PC-9 (cell line): Measurements from ENCODE around the gene JARID2. TPM values are rescaled to one million over a fixed set of nuclear protein-coding genes. Genes with fewer than 3 reads are reported as not detected.

Experiments used
- BruUV-seq: library from RNA; stranded (reverse); fragments of 400-500 nt; replicated peaks from 2 replicates; lab custom pipeline; 2021; lab: Mats Ljungman, UMichigan
- CTCF ChIA-PET: fragments of 300-600 bp; sonication (Branson Sonifier 250); formaldehyde crosslinking; loops from one replicate; lab custom pipeline; 2022; ENCODE audit warnings: antibody characterized with exemption; lab: Charles Lee
- POLR2A ChIA-PET: fragments of 300-600 bp; sonication (Branson Sonifier 250); formaldehyde crosslinking; loops from one replicate; lab custom pipeline; 2022; ENCODE audit warnings: antibody characterized with exemption; ENCODE audit not compliant: unreplicated experiment; lab: Charles Lee
- DNase-seq, 2 experiments: peaks; one replicate each; pipeline versions ENCODE4 v3.0.0 to v3.0.0-alpha.2; 2015 to 2022; ENCODE audit warnings: mixed read lengths in 1 of 2
- H2AFZ ChIP-seq: fragments of 200-600 bp; sonication (generic); 2 replicates; pipeline ENCODE4 v1.8.1; 2017; ENCODE audit warnings: antibody characterized with exemption
- H3F3A ChIP-seq: fragments of 200-600 bp; sonication (generic); 2 replicates; pipeline ENCODE4 v1.8.1; 2017; ENCODE audit warnings: antibody characterized with exemption, mild to moderate bottlenecking, low read depth; ENCODE audit not compliant: insufficient read depth
- H3K27ac ChIP-seq: fragments of 200-600 bp; sonication (generic); 2 replicates; pipeline ENCODE4 v1.6.1; 2016; ENCODE audit warnings: mixed run types
- H3K27me3 ChIP-seq: fragments of 200-600 bp; sonication (generic); 2 replicates; pipeline ENCODE4 v1.6.1; 2016; ENCODE audit warnings: low read depth, mixed run types; ENCODE audit not compliant: insufficient read depth
- H3K36me3 ChIP-seq: fragments of 200-600 bp; sonication (generic); 2 replicates; pipeline ENCODE4 v1.6.1; 2016; ENCODE audit warnings: low read depth, mixed run types
- H3K4me1 ChIP-seq: fragments of 200-600 bp; sonication (generic); replicated peaks from 2 replicates; pipeline ENCODE4 v1.6.1; 2016; ENCODE audit warnings: mixed run types; ENCODE audit not compliant: insufficient read depth
- H3K4me2 ChIP-seq: fragments of 200-600 bp; sonication (generic); 2 replicates; pipeline ENCODE4 v1.6.1; 2017; ENCODE audit warnings: mixed run types
- H3K4me3 ChIP-seq: fragments of 200-600 bp; sonication (generic); 2 replicates; pipeline ENCODE4 v1.6.1; 2016; ENCODE audit warnings: mixed run types
- H3K79me2 ChIP-seq: fragments of 200-600 bp; sonication (generic); 2 replicates; pipeline ENCODE4 v1.6.1; 2017; ENCODE audit warnings: low read depth, mixed run types
- H3K9me2 ChIP-seq: fragments of 200-600 bp; sonication (generic); 2 replicates; pipeline ENCODE4 v1.8.1; 2017; ENCODE audit warnings: mild to moderate bottlenecking; ENCODE audit not compliant: insufficient read depth
- H3K9me3 ChIP-seq: fragments of 200-600 bp; sonication (generic); 2 replicates; pipeline ENCODE4 v1.8.1; 2016; ENCODE audit warnings: low read depth; ENCODE audit not compliant: insufficient read depth
- H4K20me1 ChIP-seq: fragments of 200-600 bp; sonication (generic); 2 replicates; pipeline ENCODE4 v1.8.1; 2017; ENCODE audit not compliant: insufficient read depth
- EZH2 ChIP-seq: fragments of 200-600 bp; sonication (generic); IDR thresholded peaks from 2 replicates; pipeline ENCODE4 v1.8.0; 2017; ENCODE audit warnings: antibody characterized with exemption, low read depth
- intact Hi-C: fragments of 100-400 bp; cut with micrococcal nuclease; formaldehyde crosslinking; loops from one replicate; pipeline ENCODE4 v1.10.0; 2022; ENCODE audit not compliant: unreplicated experiment
- total RNA-seq: library from RNA; stranded (reverse); gene quantifications from 2 replicates; pipeline ENCODE4 v1.2.3, GENCODE V29; 2021
- TF ChIP-seq, protein P1 (sequence below): fragments of 200-600 bp; sonication (generic); conservative IDR thresholded peaks from 2 replicates; pipeline ENCODE4 v1.6.1; 2017; ENCODE audit warnings: mixed run types, antibody characterized with exemption, mild to moderate bottlenecking, moderate library complexity

Gene JARID2
- total RNA-seq, 1 experiment from 2014 or later = 35.0 TPM

DNA sequence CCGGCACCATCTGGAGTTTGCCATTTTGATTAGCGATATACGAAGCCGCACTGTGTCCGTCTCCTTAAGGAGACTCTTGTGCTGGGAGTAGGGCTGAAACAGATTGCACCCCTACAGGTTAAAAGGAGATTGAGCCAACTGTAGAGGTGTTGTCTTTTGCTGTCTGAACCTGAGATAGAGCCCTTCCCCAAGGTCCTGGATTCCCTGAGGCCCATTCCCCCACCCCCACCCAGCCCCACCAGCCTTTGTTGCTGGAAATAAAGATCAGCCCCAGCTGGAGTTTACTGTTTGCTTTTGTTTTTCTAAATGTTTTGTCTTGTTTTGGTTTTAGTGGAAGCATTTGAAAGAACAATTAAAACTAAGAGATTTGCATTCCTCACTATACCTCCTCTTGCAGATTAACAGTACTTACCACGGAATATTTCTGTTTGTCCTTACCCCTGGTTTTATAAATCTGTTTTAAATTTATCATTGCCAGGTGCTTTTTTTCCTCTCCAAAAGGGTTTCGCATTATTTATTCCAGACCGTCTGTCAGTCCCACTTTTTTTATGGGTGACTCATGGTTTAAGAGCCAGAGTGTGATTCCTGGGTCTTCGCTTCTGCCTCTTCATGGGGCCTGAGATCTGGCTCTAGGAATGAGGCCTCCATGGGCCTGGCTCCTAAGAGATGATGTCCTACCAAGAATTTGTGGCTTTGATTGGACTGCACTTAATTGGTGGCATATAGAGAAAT is 247.7 kb downstream of the JARID2 start:
- Histone ChIP-seq H3K9me2 (no peaks in the 10 kb centered on the region), H4K20me1 (peaks cover 5% of the 10 kb centered on the region; the same call in 1 of the 2 replicates), H3K9me3 (no peaks in the 10 kb centered on the region), H3K79me2 (no peaks in the 10 kb centered on the region; the same call in 1 of the 2 replicates), H3K27me3 (no peaks in the 10 kb centered on the region), H3K36me3 (no peaks in the 10 kb centered on the region), H2AFZ (no peak overlapping the region), H3K4me1 (no peaks in the 10 kb centered on the region), H3K4me3 (no peak overlapping the region), H3F3A (no peaks in the 10 kb centered on the region), H3K4me2 (no peak overlapping the region), H3K27ac (no peak overlapping the region)
- DNase-seq = no peak
- no TSS peak for BruUV-seq
- TF ChIP-seq EZH2 = no peak
- TF ChIP-seq, protein P1, sequence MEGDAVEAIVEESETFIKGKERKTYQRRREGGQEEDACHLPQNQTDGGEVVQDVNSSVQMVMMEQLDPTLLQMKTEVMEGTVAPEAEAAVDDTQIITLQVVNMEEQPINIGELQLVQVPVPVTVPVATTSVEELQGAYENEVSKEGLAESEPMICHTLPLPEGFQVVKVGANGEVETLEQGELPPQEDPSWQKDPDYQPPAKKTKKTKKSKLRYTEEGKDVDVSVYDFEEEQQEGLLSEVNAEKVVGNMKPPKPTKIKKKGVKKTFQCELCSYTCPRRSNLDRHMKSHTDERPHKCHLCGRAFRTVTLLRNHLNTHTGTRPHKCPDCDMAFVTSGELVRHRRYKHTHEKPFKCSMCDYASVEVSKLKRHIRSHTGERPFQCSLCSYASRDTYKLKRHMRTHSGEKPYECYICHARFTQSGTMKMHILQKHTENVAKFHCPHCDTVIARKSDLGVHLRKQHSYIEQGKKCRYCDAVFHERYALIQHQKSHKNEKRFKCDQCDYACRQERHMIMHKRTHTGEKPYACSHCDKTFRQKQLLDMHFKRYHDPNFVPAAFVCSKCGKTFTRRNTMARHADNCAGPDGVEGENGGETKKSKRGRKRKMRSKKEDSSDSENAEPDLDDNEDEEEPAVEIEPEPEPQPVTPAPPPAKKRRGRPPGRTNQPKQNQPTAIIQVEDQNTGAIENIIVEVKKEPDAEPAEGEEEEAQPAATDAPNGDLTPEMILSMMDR = no peak
- intact Hi-C loops = no loop called here
- POLR2A ChIA-PET = no interaction called here
- CTCF ChIA-PET = no interaction called here

DNA sequence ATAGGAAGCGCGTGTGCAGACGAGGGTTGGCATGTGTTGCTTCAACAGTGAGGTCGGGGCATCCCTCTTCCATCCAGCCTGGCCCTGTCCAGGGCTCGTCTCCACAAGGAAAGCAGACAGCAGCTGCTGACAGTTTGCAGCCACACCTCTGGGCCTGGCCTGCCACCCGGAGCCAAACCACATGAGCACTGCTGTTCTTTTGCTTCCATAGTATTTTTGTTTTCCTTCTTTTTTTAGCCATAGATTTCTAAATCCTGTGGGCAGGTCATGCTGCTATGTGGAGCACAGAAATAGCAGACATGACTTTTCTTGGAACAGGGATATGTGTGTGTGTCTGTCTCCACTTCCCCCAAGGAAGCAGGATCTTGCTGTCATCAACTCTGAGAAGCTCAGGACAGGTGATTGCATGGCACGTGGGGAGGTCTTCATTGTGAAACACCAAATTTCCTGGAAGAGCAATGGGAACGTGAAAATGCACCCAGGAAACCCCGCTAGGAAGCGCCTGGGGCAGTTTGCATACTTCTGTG is 249.6 kb downstream of the JARID2 start:
- Histone ChIP-seq H3F3A (no peaks in the 10 kb centered on the region), H3K27me3 (no peaks in the 10 kb centered on the region), H3K79me2 (no peaks in the 10 kb centered on the region; the same call in 1 of the 2 replicates), H3K4me2 (no peak overlapping the region), H4K20me1 (peaks cover 3% of the 10 kb centered on the region; the same call in 1 of the 2 replicates), H2AFZ (no peak overlapping the region), H3K27ac (no peak overlapping the region), H3K4me1 (no peaks in the 10 kb centered on the region), H3K4me3 (no peak overlapping the region), H3K9me2 (no peaks in the 10 kb centered on the region), H3K9me3 (no peaks in the 10 kb centered on the region), H3K36me3 (no peaks in the 10 kb centered on the region)
- no peak for DNase-seq
- no TSS peak for BruUV-seq
- TF ChIP-seq, protein P1 = no peak
- TF ChIP-seq EZH2 = no peak
- ChIA-PET POLR2A (no interaction called here), CTCF (no interaction called here)
- intact Hi-C loops = no loop called here

DNA sequence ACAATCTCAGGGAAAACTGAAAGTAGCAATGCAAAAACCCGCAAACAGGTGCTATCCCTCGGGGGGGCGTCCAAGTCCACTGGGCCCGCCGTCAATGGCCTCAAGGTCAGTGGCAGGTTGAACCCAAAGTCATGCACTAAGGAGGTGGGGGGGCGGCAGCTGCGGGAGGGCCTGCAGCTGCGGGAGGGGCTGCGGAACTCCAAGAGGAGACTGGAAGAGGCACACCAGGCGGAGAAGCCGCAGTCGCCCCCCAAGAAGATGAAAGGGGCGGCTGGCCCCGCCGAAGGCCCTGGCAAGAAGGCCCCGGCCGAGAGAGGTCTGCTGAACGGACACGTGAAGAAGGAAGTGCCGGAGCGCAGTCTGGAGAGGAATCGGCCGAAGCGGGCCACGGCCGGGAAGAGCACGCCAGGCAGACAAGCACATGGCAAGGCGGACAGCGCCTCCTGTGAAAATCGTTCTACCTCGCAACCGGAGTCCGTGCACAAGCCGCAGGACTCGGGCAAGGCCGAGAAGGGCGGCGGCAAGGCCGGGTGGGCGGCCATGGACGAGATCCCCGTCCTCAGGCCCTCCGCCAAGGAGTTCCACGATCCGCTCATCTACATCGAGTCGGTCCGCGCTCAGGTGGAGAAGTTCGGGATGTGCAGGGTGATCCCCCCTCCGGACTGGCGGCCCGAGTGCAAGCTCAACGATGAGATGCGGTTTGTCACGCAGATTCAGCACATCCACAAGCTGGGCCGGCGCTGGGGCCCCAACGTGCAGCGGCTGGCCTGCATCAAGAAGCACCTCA is 250.7 kb downstream of the JARID2 start:
- no peaks in the 10 kb centered on the region; the same call in 1 of the 2 replicates for H4K20me1 ChIP-seq
- no peaks in the 10 kb centered on the region for H3F3A ChIP-seq
- TF ChIP-seq, protein P1 = no peak
- no peak for TF ChIP-seq EZH2
- H3K4me3 ChIP-seq = no peak overlapping the region
- no peak overlapping the region for H2AFZ ChIP-seq
- POLR2A ChIA-PET = no interaction called here
- H3K9me3 ChIP-seq = no peaks in the 10 kb centered on the region
- no peak for DNase-seq
- no peak overlapping the region for H3K27ac ChIP-seq
- H3K9me2 ChIP-seq = no peaks in the 10 kb centered on the region
- no peaks in the 10 kb centered on the region for H3K4me1 ChIP-seq
- H3K4me2 ChIP-seq = no peak overlapping the region
- no peaks in the 10 kb centered on the region for H3K36me3 ChIP-seq
- CTCF ChIA-PET = no interaction called here
- no peaks in the 10 kb centered on the region; the same call in 1 of the 2 replicates for H3K79me2 ChIP-seq
- intact Hi-C loops = no loop called here
- BruUV-seq = no TSS peak
- H3K27me3 ChIP-seq = no peaks in the 10 kb centered on the region
